ENCODE results near the gene ELOVL5. TPM values are rescaled to one million over a fixed set of nuclear protein-coding genes. Genes with fewer than 3 reads are reported as not detected.

The ELOVL5 gene
- total RNA-seq, 1 experiment from 2014 or later, result 121 TPM

- peaks cover 20 to 31% (median 27%) of the 10 kb centered on the region in 3 experiments; a peak in 6 of 7 replicates for H3K36me3 Mint-ChIP-seq (ENCODE audit: insufficient read depth in 1 of 3, low read depth in 3 of 3)
- H2AFZ ChIP-seq (ENCODE audit: low read length), result no peak overlapping the region
- H4K20me1 ChIP-seq (ENCODE audit: control insufficient read depth, insufficient read depth, insufficient read length), result no peaks in the 10 kb centered on the region
- WGBS (ENCODE audit: extremely low coverage, insufficient read length, low lambda C conversion rate), result no CpG with 5 or more reads among the region's 2 CpGs
- no peak overlapping the region for H4K91ac ChIP-seq (ENCODE audit: insufficient read length, low read depth, low read length)
- H3K23me2 ChIP-seq (ENCODE audit: insufficient read length, low read depth, low read length, poor library complexity, severe bottlenecking), result no peaks in the 10 kb centered on the region
- H2BK15ac ChIP-seq (ENCODE audit: low read depth, low read length), result no peak overlapping the region
- H3K27ac ChIP-seq (ENCODE audit: insufficient read length, low read depth, low read length), result no peak overlapping the region
- no peak overlapping the region for H3K18ac ChIP-seq (ENCODE audit: insufficient read length, low read depth, low read length)
- H3K9me3 ChIP-seq (ENCODE audit: control insufficient read depth, low read depth, low read length), result no peaks in the 10 kb centered on the region
- peaks cover 5 to 11% of the 10 kb centered on the region in 2 experiments; a peak in 3 of 4 replicates for H3K4me1 Mint-ChIP-seq
- peaks cover 7% of the 10 kb centered on the region for H3K79me1 ChIP-seq (ENCODE audit: insufficient read depth, low read depth, low read length, poor library complexity, severe bottlenecking)
- no peaks in the 10 kb centered on the region for H3K4me1 ChIP-seq (ENCODE audit: insufficient read depth, low read length)
- H2AK5ac ChIP-seq (ENCODE audit: insufficient read length, low read length), result no peak overlapping the region
- DNase-seq, result no peak
- H4K5ac ChIP-seq (ENCODE audit: insufficient read length, low read depth, low read length), result no peak overlapping the region
- H3K56ac ChIP-seq (ENCODE audit: insufficient read length, low read depth, low read length), result no peak overlapping the region
- no peak overlapping the region for H4K8ac ChIP-seq (replicated peaks; ENCODE audit: insufficient read length, low read depth, low read length)
- no peaks in the 10 kb centered on the region for H3K27me3 Mint-ChIP-seq (ENCODE audit: low read depth)
- no peak overlapping the region for H3K4me2 ChIP-seq (ENCODE audit: insufficient read depth, insufficient read length, low read length)
- TF ChIP-seq CTCF (conservative IDR thresholded peaks at IDR 0.05), result no peak
- no peak overlapping the region for H3K14ac ChIP-seq (ENCODE audit: insufficient read depth, low read length)
- no peak overlapping the region for H2BK120ac ChIP-seq (ENCODE audit: low read depth, low read length, poor library complexity, severe bottlenecking)
- no peak overlapping the region for H3T11ph ChIP-seq (ENCODE audit: low read length)
- H3K4ac ChIP-seq (ENCODE audit: low read depth, low read length), result no peak overlapping the region
- no peak overlapping the region for H3K9ac ChIP-seq (ENCODE audit: extremely low read depth, insufficient read length, low read length)
- H3K9me3 Mint-ChIP-seq, result no peaks in the 10 kb centered on the region
- no peaks in the 10 kb centered on the region for H3K79me2 ChIP-seq (ENCODE audit: insufficient read depth, low read length)
- no peak overlapping the region for H2BK20ac ChIP-seq (ENCODE audit: low read depth, low read length, poor library complexity, severe bottlenecking)
- H2BK5ac ChIP-seq (ENCODE audit: insufficient read length, low read length), result no peak overlapping the region
- no peak overlapping the region for H3K23ac ChIP-seq (ENCODE audit: insufficient read length, low read depth, low read length)
- no peak overlapping the region; a peak in 2 of 7 replicates for H3K27ac Mint-ChIP-seq
- no peaks in the 10 kb centered on the region for H3K27me3 ChIP-seq (ENCODE audit: insufficient read depth, low read length)
- no peak overlapping the region for H2BK12ac ChIP-seq (ENCODE audit: insufficient read length, low read depth, low read length)
- no peak overlapping the region for H3K4me3 Mint-ChIP-seq
Measured at GRCh38 chr6:53280207-53280606, 68.5 kb downstream of the ELOVL5 start.

Data from H9 (cell line).